Measurements from ENCODE around the gene OPCML.

OPCML gene

DNA sequence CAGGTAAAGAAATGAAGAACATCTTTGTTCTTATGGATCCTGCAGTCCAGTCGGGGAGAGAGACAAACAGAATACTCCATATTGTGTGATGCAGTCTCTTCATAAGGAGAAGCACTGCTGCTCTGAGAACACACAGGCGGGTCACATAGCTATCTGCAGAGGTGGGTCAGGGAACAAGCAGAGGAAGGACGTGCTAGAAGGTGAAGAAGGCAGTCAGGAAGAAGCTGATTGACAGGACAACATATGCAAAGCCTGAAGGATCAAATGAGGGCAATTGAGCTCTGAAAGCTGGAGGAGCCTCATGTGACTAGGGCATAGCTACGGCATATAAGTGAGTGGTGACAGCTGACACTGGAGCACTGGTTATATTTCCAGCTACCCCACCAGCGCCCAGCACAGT is 122.5 kb downstream of the OPCML start:
- DNase-seq (ENCODE audit: low read depth in 2 of 2) = no peak

DNA sequence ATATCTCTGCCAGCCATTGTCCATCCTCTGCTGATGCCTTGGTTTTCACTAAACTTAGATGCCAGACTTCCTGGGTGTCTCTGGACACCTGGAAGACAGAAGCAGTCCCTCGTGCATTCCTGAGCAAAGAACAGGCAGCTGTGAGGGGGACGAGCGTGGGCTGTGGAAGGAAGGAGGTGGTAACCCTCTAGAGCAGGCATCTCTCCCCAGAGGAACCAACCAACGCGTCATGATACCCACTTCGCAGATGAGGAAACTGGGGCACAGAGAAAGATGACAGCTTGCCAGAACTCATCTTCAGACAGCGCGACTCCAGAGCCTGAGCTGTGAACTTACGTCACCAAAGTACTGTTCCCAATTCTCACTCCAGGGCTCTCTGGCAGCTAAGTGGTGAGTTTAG is 123.4 kb downstream of the OPCML start:
- DNase-seq (ENCODE audit: low read depth in 2 of 2) = no peak

DNA sequence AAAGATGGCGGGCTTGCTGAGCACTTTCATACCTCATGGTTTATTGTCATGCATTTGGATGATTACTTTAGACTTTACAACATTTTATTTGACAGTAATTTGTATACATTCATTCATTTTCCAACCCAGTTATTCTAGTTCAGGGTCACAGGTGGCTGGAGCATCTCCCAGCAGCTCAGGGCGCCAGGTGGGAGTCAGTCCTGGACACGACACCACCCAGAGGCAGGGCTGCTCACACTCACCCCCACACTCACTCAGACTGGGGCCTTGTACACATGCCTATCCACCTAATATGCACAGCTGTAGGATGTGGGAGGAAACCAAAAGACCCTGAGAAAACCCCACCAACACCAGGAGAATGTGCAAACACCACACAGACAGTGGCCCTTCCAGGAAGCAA is 123.9 kb downstream of the OPCML start:
- DNase-seq (ENCODE audit: low read depth in 2 of 2) = no peak

DNA sequence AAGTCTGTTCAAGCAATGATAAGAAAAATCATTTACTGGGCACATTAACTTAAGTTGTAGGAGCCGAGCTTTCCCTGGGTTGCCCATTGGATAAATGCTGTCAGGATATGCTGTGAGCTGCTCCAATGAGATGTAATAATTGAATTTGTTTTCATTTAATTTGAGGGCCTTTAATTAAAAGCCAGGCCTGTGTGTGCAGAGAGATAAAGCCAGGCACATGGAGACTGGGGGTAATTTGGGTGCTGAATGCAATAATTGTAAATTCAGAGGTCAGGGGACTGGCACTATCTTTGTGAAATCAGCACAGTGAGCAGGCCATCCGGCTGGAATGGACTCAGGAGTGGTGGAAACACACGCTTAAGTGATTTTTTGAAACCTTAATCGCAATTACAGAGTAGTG is 125.8 kb downstream of the OPCML start:
- DNase-seq (ENCODE audit: low read depth in 2 of 2) = no peak

DNA sequence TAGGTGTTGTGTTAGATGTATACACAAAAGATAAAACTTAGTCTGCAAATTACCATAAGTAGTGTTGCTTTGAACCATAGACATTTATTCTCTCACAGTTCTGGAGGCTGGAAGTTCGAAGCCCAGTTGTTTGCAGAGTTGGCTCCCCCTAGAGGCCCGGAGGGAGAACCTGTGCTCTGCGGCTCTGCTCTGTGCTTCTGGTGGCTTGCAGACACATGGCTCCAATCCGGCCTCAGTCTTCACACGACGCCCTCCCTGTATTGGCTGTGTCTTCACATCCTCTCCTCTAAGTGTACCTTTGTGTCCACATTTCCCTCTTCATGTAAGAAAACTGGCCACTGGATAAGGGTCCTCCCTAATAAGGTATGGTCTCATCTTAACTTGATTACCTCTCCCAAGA is 128.4 kb downstream of the OPCML start:
- DNase-seq (ENCODE audit: low read depth in 2 of 2) = no peak

DNA sequence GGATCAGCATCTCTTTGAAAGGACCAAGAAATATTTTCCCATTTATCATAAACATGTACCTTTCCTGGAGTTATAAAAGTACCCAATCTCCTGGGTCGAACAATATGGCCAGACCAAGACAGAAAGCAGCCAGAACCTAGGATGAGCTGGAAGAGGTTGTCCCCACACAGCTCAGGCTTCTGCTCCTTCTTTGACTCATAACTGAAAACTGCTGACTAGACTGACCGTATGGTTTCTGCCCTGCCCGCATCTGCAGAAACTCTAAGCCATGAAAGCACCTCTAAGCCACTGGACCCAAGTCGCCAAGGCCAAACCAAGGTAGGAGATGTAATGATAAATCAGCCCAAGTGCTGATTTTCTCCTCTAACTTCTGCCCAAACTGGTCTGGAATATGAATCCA is 129.8 kb downstream of the OPCML start:
- no peak for DNase-seq (ENCODE audit: low read depth in 2 of 2)

DNA sequence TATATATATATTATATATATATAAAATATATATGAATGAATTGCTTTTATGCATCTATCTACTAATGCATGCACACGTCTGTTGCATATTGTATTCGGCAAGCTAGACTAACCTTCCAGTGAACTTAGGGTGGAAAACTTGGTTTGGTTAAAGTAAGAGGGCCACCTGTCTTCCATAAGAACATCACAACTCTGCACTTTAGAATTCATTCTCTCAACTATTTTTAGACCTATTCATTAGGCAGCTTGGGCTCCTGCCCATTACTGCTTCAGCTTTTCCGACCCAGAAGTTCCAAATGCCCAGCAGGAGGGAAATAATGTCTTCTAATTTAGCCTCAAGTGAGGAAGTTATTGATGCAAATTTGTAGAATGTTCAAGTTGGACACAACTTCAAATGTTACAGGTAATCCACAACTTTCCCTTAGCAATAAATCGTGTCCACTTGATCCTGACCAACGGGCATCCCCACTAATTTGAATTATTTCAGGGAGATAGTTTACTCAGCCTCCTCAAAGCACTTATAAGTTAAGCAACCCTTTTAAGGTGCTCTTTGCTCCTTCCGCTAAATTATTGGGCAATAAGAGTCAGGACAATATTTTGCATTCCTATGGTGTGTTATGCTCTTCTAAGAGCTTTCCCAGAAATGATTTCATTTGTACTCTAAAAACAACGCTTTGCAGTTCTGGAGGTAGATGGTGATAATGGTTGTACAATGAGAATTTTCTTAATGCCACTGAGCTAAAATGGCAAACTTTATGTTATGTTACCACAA is 132.3 kb downstream of the OPCML start:
- no peak for DNase-seq (ENCODE audit: low read depth in 2 of 2)

DNA sequence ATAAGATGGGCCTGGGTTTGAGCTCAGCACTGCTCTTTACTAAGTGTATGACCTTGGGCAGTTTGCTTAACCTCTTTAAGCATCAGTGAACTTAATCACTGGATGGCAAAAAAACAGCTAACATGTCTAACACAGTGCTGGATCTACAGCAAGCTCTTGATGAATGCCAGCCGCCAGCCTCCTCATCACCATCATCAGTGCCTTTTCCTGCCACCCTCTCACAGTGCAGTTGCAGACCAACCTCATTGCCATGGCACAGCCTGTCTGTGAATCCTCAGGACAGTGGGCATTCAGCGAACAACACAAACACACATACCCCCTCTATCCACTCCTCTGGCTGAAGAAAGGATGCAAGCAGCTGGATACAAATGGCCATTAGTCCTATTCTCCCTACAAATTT is 133.0 kb downstream of the OPCML start:
- no peak for DNase-seq (ENCODE audit: low read depth in 2 of 2)

DNA sequence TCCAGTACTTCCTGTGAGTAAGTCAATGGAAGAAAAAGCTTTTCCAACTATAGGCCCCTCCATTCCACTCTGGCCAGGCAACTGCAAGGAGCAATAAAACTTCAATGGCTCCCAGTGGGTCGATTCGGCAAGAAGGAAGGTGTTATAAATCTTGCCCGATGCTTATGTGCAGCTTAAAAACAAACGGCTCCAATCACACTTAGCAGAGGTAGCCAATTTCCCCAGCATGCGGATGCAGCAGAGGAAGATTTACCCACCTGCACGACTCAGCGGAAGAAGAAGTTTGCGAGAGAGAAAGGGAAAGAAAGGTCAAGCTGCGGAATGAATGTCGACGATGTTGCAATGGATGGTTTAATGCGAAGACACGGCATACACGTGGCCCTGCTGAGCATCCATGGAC is 141.5 kb downstream of the OPCML start:
- no peak for DNase-seq (ENCODE audit: low read depth in 2 of 2)

DNA sequence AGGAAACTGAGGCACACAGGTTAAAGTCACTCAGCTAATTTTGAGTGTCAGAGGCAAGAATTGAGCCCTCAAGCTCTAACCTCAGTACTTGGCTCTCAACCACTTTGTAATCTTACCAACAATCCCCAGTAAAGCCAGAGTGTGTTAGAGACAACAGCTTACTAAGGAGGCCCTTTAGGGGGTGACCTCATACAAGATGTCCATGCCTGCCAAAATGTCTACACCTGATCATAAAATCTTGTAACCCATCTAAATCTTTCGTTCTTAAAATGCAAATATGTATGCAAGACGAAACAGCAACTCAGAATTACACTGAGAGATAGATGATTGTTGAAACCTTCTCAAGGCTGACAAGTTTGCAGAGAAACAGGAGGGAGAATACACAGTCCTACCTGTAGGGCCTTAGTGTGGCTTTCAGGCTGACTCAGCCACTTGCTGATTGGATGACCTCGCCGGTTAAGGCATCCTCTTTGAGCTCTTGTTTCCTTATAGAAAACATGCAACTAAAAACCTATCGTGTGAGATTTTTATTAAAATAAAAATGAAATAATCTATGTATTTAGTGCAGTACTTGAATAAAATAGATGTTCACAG is 143.2 kb downstream of the OPCML start:
- no peak for DNase-seq (ENCODE audit: low read depth in 2 of 2)

DNA sequence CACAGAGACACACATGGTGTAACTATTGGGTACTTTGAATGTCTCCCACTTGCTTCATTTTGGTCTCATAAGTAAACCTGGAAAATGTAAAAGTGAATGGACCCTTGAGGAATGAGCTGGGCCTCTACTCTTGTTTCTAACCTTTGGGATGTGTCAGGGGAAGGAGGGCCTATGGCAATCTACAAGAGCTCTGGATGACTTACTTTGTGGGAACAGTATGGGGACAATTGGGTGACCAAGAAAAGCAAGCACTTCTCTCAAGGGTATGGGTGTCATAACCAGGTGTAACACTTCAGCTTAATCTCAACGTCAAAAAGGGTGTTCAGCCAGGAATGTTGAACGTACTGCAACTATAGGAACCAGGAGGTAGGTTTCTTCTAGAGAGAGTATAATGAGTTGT is 144.0 kb downstream of the OPCML start:
- no peak for DNase-seq (ENCODE audit: low read depth in 2 of 2)

DNA sequence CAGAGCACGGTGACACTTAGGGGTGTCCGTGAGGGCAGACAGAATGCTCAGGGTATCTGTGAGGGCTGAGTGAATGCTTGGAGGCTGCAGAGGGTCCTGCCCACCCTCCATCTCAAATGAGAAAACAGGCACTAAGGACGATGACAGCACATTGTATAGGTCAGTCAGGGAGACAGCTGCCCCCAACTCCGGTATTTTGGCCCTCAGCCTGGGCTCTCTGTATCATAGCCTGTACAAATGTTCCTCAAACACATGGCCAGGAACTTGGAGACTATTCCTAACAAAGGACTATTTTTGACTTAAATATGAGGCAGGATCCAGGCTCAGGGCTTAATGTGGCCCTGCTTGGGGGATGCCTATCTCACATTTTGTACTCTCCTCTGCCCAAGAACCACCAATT is 145.4 kb downstream of the OPCML start:
- no peak for DNase-seq (ENCODE audit: low read depth in 2 of 2)

DNA sequence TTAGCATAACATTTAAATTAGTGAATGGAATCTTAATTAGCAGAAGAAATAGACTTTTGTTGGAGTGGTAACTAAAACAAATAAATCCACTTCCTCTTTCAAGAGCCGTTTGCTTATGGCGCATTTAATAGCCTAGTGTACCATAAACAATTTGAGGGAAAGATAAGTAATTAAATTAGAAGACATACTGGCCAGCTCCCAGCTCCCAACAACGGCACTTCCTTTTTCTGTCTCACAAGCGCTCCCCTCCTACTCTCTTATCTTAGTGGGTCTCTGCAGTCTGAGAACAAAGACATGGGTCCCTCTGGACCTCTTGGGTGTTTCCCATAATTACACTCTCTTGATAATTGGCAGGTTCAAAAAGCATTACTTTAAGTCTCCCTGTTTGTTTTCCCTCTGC is 146.0 kb downstream of the OPCML start:
- no peak for DNase-seq (ENCODE audit: low read depth in 2 of 2)

DNA sequence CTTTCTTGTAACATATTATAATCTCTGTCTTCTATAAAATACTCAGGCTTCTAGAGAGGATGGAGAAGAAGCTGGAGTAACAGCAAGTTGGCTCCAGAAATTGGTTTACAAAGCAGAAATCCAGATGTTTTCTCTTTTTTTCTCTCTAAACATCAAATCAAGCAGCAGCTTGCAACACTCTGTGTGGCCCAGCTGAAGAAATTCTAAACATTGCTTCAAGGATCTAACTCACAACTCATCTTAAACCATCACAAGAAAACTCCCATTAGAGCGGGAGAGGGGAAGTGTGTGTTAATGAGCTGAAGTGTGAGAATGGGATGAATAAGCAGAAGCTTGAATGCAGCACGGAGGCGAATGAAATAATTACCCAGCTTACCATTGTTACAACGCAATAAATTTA is 146.5 kb downstream of the OPCML start:
- no peak for DNase-seq (ENCODE audit: low read depth in 2 of 2)

DNA sequence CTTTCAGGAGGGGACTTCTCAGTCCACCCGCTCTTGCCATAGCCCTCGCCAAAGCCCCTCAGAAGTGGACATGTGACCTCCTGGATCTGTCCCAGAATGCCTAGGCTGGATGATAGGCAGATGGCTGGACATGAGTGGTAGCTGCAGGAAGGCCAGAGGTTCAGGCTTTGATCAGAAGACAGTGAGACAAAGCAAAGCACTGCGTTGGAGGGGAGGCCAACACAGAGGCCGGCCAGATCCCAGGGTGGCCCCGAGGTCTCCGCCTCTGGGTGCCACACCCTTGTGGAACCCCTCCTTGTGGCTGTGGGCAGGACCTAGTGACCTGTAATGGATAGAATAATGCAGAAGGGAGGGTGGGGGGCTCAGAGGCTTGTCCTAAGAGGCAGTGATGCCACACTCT is 147.6 kb downstream of the OPCML start:
- DNase-seq (ENCODE audit: low read depth in 2 of 2) = no peak

DNA sequence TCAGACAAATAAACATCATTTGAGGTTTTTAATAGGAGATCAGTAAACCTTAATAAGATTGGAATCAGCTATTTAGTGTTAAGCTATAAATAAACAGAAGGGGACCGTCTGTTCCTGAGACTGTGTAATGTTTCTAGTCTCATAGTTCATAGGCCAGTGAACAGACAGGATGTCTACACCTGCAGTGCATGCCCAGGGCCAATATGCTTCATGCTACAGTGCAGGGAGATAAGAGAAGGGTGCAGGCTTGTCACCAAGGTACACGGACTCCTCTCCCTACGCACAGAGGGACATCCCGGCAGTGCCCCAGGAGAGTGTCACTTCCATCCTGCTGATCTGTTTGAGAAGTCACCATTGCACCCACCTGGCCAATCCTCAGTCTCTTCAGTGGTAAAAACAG is 148.6 kb downstream of the OPCML start:
- no peak for DNase-seq (ENCODE audit: low read depth in 2 of 2)

DNA sequence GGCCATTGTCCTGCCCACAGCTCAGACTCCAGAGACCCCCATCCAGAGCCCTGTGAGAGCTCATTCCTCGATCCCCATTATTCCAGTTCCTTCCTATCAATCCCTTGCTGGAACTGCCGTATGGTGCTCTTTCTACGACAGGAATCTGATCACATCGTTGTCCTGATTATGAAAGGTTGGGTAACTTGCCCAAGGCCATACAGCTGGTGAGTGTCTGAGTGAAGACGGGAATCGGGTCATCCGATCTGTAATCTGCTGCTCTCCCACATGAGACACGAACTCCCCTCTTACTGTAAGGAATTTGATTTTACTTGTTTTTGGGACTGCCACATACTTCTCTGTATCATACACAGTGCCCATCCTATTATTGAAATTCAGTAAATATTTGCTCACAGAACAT is 149.1 kb downstream of the OPCML start:
- no peak for DNase-seq (ENCODE audit: low read depth in 2 of 2)

DNA sequence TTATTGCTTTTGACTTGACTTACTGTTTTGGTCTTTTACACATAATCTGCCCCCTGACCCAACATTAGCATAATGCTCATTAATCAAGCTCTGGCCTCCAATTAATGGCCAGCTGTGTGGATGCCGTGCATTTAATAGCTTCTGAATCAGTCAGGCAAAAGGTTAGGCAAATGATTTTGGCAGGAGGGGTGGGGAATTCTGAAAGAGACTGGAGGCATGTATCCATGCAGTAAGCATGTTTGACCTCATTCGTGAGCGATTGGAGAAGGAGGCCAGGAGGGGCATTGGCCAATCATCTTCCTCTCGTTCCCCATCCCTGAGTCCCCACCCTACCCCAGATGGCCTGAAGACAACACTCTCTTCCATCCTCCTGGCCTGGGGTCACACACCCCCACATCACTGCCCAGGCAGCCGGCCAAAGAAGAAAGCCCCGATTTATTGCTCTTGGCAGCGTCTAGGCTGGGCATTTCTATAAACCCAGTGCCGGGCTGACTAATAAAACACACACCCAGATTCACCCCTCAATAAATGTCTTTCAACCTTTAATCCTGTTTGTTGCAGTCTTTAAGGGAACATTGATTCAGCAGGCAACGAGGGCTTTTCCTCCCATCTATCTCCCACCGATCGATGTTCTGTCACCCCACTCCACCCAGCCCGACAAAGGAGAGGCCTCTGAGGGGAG is 150.0 kb downstream of the OPCML start:
- no peak for DNase-seq (ENCODE audit: low read depth in 2 of 2)

DNA sequence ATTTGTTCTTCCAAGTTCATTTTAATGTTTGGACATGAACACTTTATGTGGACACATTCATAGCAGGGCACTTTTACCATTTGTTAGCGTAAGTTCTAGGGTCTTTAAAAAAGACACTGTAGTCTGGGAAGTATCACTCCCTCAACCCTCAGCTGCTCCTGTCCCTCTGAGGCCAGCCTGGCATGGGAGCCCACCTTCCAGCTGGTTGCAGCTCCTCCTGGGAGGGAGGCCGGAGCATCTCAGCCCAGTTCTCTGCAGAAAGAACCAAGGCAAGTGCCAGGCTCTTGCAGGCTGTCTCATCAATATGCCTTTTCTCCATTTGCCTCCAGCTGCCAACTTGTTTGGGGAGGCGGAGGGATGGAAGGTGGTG is 150.6 kb downstream of the OPCML start:
- DNase-seq (ENCODE audit: low read depth in 2 of 2) = no peak

DNA sequence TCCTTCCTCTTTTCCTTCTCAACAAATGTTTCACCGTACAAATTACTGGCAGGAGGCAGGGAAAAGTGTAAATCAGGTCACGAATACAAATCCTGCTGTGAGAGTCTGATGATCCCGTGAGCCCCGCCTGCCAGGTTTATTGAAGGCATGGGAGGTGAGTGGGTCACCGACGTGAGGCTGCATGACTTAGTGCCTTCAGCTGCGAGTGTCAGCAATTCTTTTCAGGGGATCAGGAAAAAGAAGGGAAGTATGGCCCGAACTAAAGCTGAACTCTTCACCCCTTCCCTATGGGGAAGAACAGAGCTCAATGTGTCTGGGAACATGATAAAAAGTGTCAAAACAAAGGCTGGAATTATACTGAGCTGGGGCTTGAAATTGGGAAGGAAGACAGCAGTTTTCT is 166.2 kb downstream of the OPCML start:
- no peak for DNase-seq (ENCODE audit: low read depth in 2 of 2)

DNA sequence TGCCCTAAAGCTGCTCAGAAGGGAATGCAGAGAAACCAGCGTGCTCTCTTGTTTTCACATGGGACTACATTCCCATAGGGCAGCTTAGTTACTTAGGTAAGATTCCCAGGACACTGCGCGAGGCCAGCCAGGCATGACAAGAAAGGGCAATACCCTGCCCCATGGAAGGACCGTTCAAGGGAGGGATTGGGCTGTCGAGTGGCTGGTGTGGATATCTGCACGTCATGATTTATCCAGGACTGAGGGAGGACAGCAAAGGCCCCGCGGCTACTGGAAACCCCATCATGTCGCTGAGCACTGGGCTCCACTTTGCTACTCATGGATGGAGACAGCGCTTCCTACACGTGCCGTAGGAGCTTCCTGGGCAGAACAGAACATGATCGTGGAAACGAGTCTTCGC is 169.4 kb downstream of the OPCML start:
- DNase-seq (ENCODE audit: low read depth in 2 of 2) = no peak

DNA sequence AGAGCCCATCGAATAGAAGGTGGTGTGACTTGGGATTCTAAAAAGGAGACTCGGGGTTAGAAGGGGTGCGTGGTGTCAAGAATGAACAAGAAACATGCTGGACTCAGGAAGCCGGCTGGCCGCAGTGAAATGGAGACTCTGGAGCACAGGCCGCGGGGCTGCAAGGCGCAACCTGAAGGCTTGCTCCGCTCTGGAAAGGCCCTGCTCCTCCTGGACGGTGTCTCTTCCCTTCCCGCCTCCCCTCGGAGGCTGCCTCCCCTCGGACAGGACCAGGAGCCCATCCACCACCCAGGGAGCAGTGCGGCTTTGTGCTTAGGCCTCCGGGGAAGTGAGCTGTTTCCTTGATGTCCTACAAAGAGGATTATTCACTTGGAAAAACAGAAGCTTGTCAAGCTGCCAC is 170.1 kb downstream of the OPCML start:
- DNase-seq (ENCODE audit: low read depth in 2 of 2) = no peak

DNA sequence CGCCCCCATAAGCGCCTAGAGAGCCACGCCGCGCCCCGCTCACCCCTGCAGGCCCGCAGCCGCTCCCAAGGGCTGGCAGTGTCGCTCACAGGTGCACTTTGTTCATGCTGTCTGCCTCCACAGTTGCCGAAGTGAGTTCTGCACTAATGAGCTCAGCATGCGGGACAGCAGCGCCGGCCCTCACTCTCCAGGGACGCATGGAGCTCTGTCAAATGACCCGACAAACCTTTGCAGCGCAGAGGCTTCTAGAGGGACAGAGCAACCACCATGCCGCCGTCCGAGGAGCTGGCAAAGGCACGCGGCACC is 170.7 kb downstream of the OPCML start:
- DNase-seq (ENCODE audit: low read depth in 2 of 2) = no peak
